ENCODE measurements around the gene MTCH2.

Gene MTCH2

GRCh38 chr11:47609675-47610074 is 32.7 kb downstream of the MTCH2 start:
- no CpG with 5 or more reads among the region's 3 CpGs for WGBS, 2 donors (ENCODE audit: extremely low coverage in 2 of 2, insufficient read length in 2 of 2, insufficient replicate concordance in 1 of 2)
- no peak overlapping the region for H2BK12ac ChIP-seq (ENCODE audit: low read length)
- no peak overlapping the region for H2AFZ ChIP-seq (ENCODE audit: low read length)
- H3K4me2 ChIP-seq (ENCODE audit: insufficient read depth, low read length, poor library complexity, severe bottlenecking), result no peak overlapping the region
- no peak overlapping the region for H3K14ac ChIP-seq (ENCODE audit: low read length)
- H3K23ac ChIP-seq (ENCODE audit: low read depth, low read length, poor library complexity), result no peak overlapping the region
- no peak overlapping the region for H3K18ac ChIP-seq (ENCODE audit: low read length)
- no peak for DNase-seq (ENCODE audit: low spot score)
- H3K9me3 ChIP-seq (replicated peaks in 1 of 2; ENCODE audit: control insufficient read depth in 2 of 2, insufficient read depth in 1 of 2, low read depth in 1 of 2, low read length in 2 of 2), result no peaks in the 10 kb centered on the region
- H3K4me3 ChIP-seq (ENCODE audit: low read length in 2 of 2), result no peak overlapping the region
- H3K36me3 ChIP-seq (replicated peaks in 1 of 2; ENCODE audit: control insufficient read depth in 2 of 2, insufficient read depth in 2 of 2, low read length in 2 of 2), result peaks cover 1 to 11% of the 10 kb centered on the region in 2 donors
- no peak overlapping the region for H2BK120ac ChIP-seq (ENCODE audit: low read depth, low read length)
- H2AK5ac ChIP-seq (ENCODE audit: low read depth, low read length), result no peak overlapping the region
- peaks cover 0 to 2% of the 10 kb centered on the region in 2 donors for H3K4me1 ChIP-seq (ENCODE audit: control insufficient read depth in 2 of 2, insufficient read depth in 1 of 2, low read depth in 1 of 2, low read length in 2 of 2)
- no peak overlapping the region for H2BK5ac ChIP-seq (ENCODE audit: low read length)
- no peak overlapping the region for H2BK15ac ChIP-seq (ENCODE audit: low read length)
- no peak overlapping the region for H3K4ac ChIP-seq (ENCODE audit: low read length)
- no peak overlapping the region for H4K91ac ChIP-seq (ENCODE audit: low read depth, low read length, poor library complexity)
- no peaks in the 10 kb centered on the region for H3K79me1 ChIP-seq (ENCODE audit: low read depth, low read length)
- no peak overlapping the region for H3K9ac ChIP-seq (ENCODE audit: low read depth, low read length, poor library complexity)
- no peak overlapping the region for H4K8ac ChIP-seq (ENCODE audit: low read depth, low read length)
- no peaks in the 10 kb centered on the region for H3K27me3 ChIP-seq (ENCODE audit: control insufficient read depth in 3 of 3, insufficient read depth in 3 of 3, low read depth in 1 of 3, low read length in 3 of 3)
- H3K27ac ChIP-seq (replicated peaks; ENCODE audit: low read length), result no peak overlapping the region

DNA sequence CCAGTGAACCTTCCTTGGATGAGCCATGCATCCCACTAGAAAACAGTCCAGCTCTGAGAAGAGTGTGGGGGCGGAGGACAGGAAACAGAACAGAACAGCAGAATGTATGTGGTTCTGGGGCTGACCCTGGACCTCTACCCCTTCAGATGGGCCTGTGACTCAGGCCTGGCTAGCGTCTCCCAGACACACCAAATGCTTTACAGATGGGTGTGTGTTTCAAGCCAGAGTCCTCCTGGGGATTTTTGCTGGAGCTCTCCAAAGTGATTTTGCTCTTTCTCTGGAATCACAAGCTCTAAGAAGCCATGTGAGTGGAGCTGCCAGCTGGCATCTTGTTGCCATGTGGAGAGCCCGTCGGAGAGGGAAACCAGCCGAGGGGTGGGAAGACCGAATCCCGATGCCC is 35.0 kb downstream of the MTCH2 start:
- Histone ChIP-seq H3K27me3 (ENCODE audit: control insufficient read depth in 3 of 3, insufficient read depth in 3 of 3, low read depth in 1 of 3, low read length in 3 of 3) (no peaks in the 10 kb centered on the region), H2BK120ac (ENCODE audit: low read depth, low read length) (no peak overlapping the region), H4K8ac (ENCODE audit: low read depth, low read length) (no peak overlapping the region), H3K4me3 (ENCODE audit: low read length in 2 of 2) (no peak overlapping the region), H3K18ac (ENCODE audit: low read length) (no peak overlapping the region), H3K4me2 (ENCODE audit: insufficient read depth, low read length, poor library complexity, severe bottlenecking) (no peak overlapping the region), H3K23ac (ENCODE audit: low read depth, low read length, poor library complexity) (no peak overlapping the region), H2AK5ac (ENCODE audit: low read depth, low read length) (no peak overlapping the region), H3K27ac (replicated peaks; ENCODE audit: low read length) (no peak overlapping the region), H4K91ac (ENCODE audit: low read depth, low read length, poor library complexity) (no peak overlapping the region), H3K4me1 (ENCODE audit: control insufficient read depth in 2 of 2, insufficient read depth in 1 of 2, low read depth in 1 of 2, low read length in 2 of 2) (peaks cover 0 to 2% of the 10 kb centered on the region in 2 donors), H2BK5ac (ENCODE audit: low read length) (no peak overlapping the region), H2BK12ac (ENCODE audit: low read length) (no peak overlapping the region), H3K36me3 (replicated peaks in 1 of 2; ENCODE audit: control insufficient read depth in 2 of 2, insufficient read depth in 2 of 2, low read length in 2 of 2) (peaks cover 1 to 11% of the 10 kb centered on the region in 2 donors), H3K9ac (ENCODE audit: low read depth, low read length, poor library complexity) (no peak overlapping the region), H3K14ac (ENCODE audit: low read length) (no peak overlapping the region), H3K9me3 (replicated peaks in 1 of 2; ENCODE audit: control insufficient read depth in 2 of 2, insufficient read depth in 1 of 2, low read depth in 1 of 2, low read length in 2 of 2) (no peaks in the 10 kb centered on the region), H2AFZ (ENCODE audit: low read length) (no peak overlapping the region), H3K4ac (ENCODE audit: low read length) (no peak overlapping the region), H2BK15ac (ENCODE audit: low read length) (no peak overlapping the region), H3K79me1 (ENCODE audit: low read depth, low read length) (no peaks in the 10 kb centered on the region)
- no peak for DNase-seq (ENCODE audit: low spot score)
- no CpG with 5 or more reads among the region's 7 CpGs for WGBS, 2 donors (ENCODE audit: extremely low coverage in 2 of 2, insufficient read length in 2 of 2, insufficient replicate concordance in 1 of 2)

- Histone ChIP-seq H3K4ac (ENCODE audit: low read length) (no peak overlapping the region), H3K14ac (ENCODE audit: low read length) (no peak overlapping the region)
- WGBS, 2 donors (ENCODE audit: extremely low coverage in 2 of 2, insufficient read length in 2 of 2, insufficient replicate concordance in 1 of 2), result no CpG with 5 or more reads among the region's 5 CpGs
Measured at GRCh38 chr11:47606731-47607130, 35.6 kb downstream of the MTCH2 start.

DNA sequence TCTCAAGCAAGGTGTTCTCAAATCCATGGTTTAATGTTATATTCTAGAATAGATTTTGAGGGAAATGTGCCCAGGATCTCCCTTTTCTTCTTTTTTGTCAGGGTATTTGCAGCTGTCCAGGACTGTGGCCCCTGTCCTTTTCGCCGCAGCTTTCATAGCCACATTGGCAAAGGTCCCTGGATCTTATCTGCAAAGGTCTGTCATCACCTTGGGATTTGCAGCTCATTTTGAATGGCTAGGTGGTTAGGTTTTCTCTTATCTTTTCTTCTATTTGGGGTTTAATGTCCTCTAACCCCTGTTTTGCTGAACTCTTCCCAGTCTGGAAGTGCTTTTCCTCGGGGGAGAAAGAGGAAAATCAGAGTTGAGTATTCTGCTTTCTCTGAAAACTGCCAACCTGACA is 36.4 kb downstream of the MTCH2 start:
- H3K14ac ChIP-seq (ENCODE audit: low read length), result no peak overlapping the region
- no peak overlapping the region for H3K23ac ChIP-seq (ENCODE audit: low read depth, low read length, poor library complexity)
- H3K36me3 ChIP-seq (replicated peaks in 1 of 2; ENCODE audit: control insufficient read depth in 2 of 2, insufficient read depth in 2 of 2, low read length in 2 of 2), result peaks cover 1 to 2% of the 10 kb centered on the region in 2 donors
- H3K27ac ChIP-seq (replicated peaks; ENCODE audit: low read length), result no peak overlapping the region
- no peak overlapping the region for H3K9ac ChIP-seq (ENCODE audit: low read depth, low read length, poor library complexity)
- no peak overlapping the region for H2BK120ac ChIP-seq (ENCODE audit: low read depth, low read length)
- no peak overlapping the region for H2BK5ac ChIP-seq (ENCODE audit: low read length)
- H3K4ac ChIP-seq (ENCODE audit: low read length), result no peak overlapping the region
- peaks cover 0 to 2% of the 10 kb centered on the region in 2 donors for H3K4me1 ChIP-seq (ENCODE audit: control insufficient read depth in 2 of 2, insufficient read depth in 1 of 2, low read depth in 1 of 2, low read length in 2 of 2)
- peaks cover 0 to 2% of the 10 kb centered on the region in 2 donors for H3K9me3 ChIP-seq (replicated peaks in 1 of 2; ENCODE audit: control insufficient read depth in 2 of 2, insufficient read depth in 1 of 2, low read depth in 1 of 2, low read length in 2 of 2)
- H4K91ac ChIP-seq (ENCODE audit: low read depth, low read length, poor library complexity), result no peak overlapping the region
- H2BK15ac ChIP-seq (ENCODE audit: low read length), result no peak overlapping the region
- H2BK12ac ChIP-seq (ENCODE audit: low read length), result no peak overlapping the region
- DNase-seq (ENCODE audit: low spot score), result no peak
- H3K4me2 ChIP-seq (ENCODE audit: insufficient read depth, low read length, poor library complexity, severe bottlenecking), result no peak overlapping the region
- H3K79me1 ChIP-seq (ENCODE audit: low read depth, low read length), result no peaks in the 10 kb centered on the region
- no peak overlapping the region for H3K4me3 ChIP-seq (ENCODE audit: low read length in 2 of 2)
- H2AK5ac ChIP-seq (ENCODE audit: low read depth, low read length), result no peak overlapping the region
- no CpG with 5 or more reads among the region's 3 CpGs for WGBS, 2 donors (ENCODE audit: extremely low coverage in 2 of 2, insufficient read length in 2 of 2, insufficient replicate concordance in 1 of 2)
- H3K18ac ChIP-seq (ENCODE audit: low read length), result no peak overlapping the region
- H4K8ac ChIP-seq (ENCODE audit: low read depth, low read length), result no peak overlapping the region
- H3K27me3 ChIP-seq (ENCODE audit: control insufficient read depth in 3 of 3, insufficient read depth in 3 of 3, low read depth in 1 of 3, low read length in 3 of 3), result no peaks in the 10 kb centered on the region
- H2AFZ ChIP-seq (ENCODE audit: low read length), result no peak overlapping the region

More at GRCh38 chr11:47606731-47607130, 35.6 kb downstream of the MTCH2 start:
- DNase-seq (ENCODE audit: low spot score), result no peak
- Histone ChIP-seq H3K4me1 (ENCODE audit: control insufficient read depth in 2 of 2, insufficient read depth in 1 of 2, low read depth in 1 of 2, low read length in 2 of 2) (peaks cover 0 to 2% of the 10 kb centered on the region in 2 donors), H2AFZ (ENCODE audit: low read length) (no peak overlapping the region), H3K27ac (replicated peaks; ENCODE audit: low read length) (no peak overlapping the region), H2BK15ac (ENCODE audit: low read length) (no peak overlapping the region), H4K8ac (ENCODE audit: low read depth, low read length) (no peak overlapping the region), H3K4me2 (ENCODE audit: insufficient read depth, low read length, poor library complexity, severe bottlenecking) (no peak overlapping the region), H3K36me3 (replicated peaks in 1 of 2; ENCODE audit: control insufficient read depth in 2 of 2, insufficient read depth in 2 of 2, low read length in 2 of 2) (peaks cover 1 to 10% of the 10 kb centered on the region in 2 donors), H2BK120ac (ENCODE audit: low read depth, low read length) (no peak overlapping the region), H3K4me3 (ENCODE audit: low read length in 2 of 2) (no peak overlapping the region), H4K91ac (ENCODE audit: low read depth, low read length, poor library complexity) (no peak overlapping the region), H3K79me1 (ENCODE audit: low read depth, low read length) (no peaks in the 10 kb centered on the region), H3K9ac (ENCODE audit: low read depth, low read length, poor library complexity) (no peak overlapping the region), H3K18ac (ENCODE audit: low read length) (no peak overlapping the region), H3K27me3 (ENCODE audit: control insufficient read depth in 3 of 3, insufficient read depth in 3 of 3, low read depth in 1 of 3, low read length in 3 of 3) (no peaks in the 10 kb centered on the region), H2AK5ac (ENCODE audit: low read depth, low read length) (no peak overlapping the region), H3K23ac (ENCODE audit: low read depth, low read length, poor library complexity) (no peak overlapping the region), H3K9me3 (replicated peaks in 1 of 2; ENCODE audit: control insufficient read depth in 2 of 2, insufficient read depth in 1 of 2, low read depth in 1 of 2, low read length in 2 of 2) (no peaks in the 10 kb centered on the region), H2BK5ac (ENCODE audit: low read length) (no peak overlapping the region), H2BK12ac (ENCODE audit: low read length) (no peak overlapping the region)
